RWPE2 (cell line): ENCODE measurements around the gene CPO.
"Not testable (repeated sequence)": the region's sequence is repeated elsewhere in the genome, so short reads cannot be mapped to it uniquely, and the experiment has no call there.

Experiments
- ATAC-seq: fragments of 200-7000 bp; cut with Tn5 transposase; 3 replicates; pipeline ENCODE4 v1.9.1; 2021; ENCODE audit warnings: low read depth
- DNase-seq: peaks from one replicate; pipeline ENCODE4 v3.0.0-alpha.2; 2020; ENCODE audit warnings: low spot score
- H3K27ac ChIP-seq: fragments of 450-650 bp; 2 replicates; pipeline ENCODE4 v1.5.1; 2017; ENCODE audit warnings: mild to moderate bottlenecking; ENCODE audit not compliant: poor library complexity, severe bottlenecking
- H3K27me3 ChIP-seq: fragments of 250-450 bp; sonication (Bioruptor Pico); 2 replicates; pipeline ENCODE4 v1.5.1; 2021; ENCODE audit warnings: mild to moderate bottlenecking, moderate library complexity; ENCODE audit not compliant: insufficient read depth, poor library complexity, severe bottlenecking
- H3K36me3 ChIP-seq: fragments of 250-450 bp; sonication (Bioruptor Pico); 2 replicates; pipeline ENCODE4 v1.5.1; 2020; ENCODE audit warnings: low read depth, mild to moderate bottlenecking, moderate library complexity
- H3K4me1 ChIP-seq: fragments of 250-450 bp; sonication (Bioruptor Pico); 2 replicates; pipeline ENCODE4 v1.5.1; 2021; ENCODE audit warnings: mild to moderate bottlenecking, moderate library complexity; ENCODE audit not compliant: insufficient read depth, poor library complexity, severe bottlenecking
- H3K4me3 ChIP-seq: fragments of 250-450 bp; sonication (Bioruptor Pico); 2 replicates; pipeline ENCODE4 v1.5.1; 2021; ENCODE audit warnings: mild to moderate bottlenecking, moderate library complexity; ENCODE audit not compliant: severe bottlenecking
- H3K9me3 ChIP-seq: fragments of 250-450 bp; sonication (Bioruptor Pico); 2 replicates; pipeline ENCODE4 v1.5.1; 2021; ENCODE audit warnings: mild to moderate bottlenecking, moderate library complexity; ENCODE audit not compliant: severe bottlenecking
- CTCF ChIP-seq: fragments of 450-650 bp; IDR thresholded peaks from one replicate; pipeline ENCODE4 v1.5.1; 2017; ENCODE audit warnings: mild to moderate bottlenecking, moderate library complexity; ENCODE audit not compliant: poor library complexity, severe bottlenecking

The CPO gene

GRCh38 chr2:206937555-206937954 is 1.8 kb upstream of the CPO start:
- Histone ChIP-seq H3K36me3 (no peaks in the 10 kb centered on the region), H3K4me1 (no peaks in the 10 kb centered on the region), H3K27me3 (no peaks in the 10 kb centered on the region), H3K27ac (no peak overlapping the region), H3K4me3 (no peak overlapping the region), H3K9me3 (no peaks in the 10 kb centered on the region)
- ATAC-seq (no peak), DNase-seq (no peak)
- no peak for TF ChIP-seq CTCF

DNA sequence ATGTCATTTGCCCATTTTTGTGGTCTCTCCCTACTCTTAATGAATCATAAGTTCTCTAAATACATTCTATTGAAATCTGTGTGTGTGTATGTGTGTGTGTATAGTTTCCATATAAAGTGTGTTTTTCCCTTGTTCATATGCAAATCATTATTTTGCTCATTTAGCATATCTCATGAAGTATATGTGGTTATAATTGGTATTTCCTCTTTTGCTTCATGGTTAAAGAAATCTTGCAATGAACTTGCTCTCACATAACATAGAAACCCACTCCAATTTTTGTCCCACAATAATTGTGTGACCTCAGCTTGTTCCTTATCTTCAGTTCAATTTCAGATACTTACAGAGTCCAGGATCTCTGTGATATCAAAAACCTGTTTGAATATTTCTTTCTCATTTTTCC is 1.2 kb downstream of the CPO start:
- TF ChIP-seq CTCF = no peak
- no peak for ATAC-seq
- no peaks in the 10 kb centered on the region; the same call in 1 of the 2 replicates for H3K36me3 ChIP-seq
- no peaks in the 10 kb centered on the region for H3K9me3 ChIP-seq
- H3K4me3 ChIP-seq = no peak overlapping the region
- no peaks in the 10 kb centered on the region for H3K4me1 ChIP-seq
- no peak overlapping the region for H3K27ac ChIP-seq
- DNase-seq = no peak
- no peaks in the 10 kb centered on the region for H3K27me3 ChIP-seq

DNA sequence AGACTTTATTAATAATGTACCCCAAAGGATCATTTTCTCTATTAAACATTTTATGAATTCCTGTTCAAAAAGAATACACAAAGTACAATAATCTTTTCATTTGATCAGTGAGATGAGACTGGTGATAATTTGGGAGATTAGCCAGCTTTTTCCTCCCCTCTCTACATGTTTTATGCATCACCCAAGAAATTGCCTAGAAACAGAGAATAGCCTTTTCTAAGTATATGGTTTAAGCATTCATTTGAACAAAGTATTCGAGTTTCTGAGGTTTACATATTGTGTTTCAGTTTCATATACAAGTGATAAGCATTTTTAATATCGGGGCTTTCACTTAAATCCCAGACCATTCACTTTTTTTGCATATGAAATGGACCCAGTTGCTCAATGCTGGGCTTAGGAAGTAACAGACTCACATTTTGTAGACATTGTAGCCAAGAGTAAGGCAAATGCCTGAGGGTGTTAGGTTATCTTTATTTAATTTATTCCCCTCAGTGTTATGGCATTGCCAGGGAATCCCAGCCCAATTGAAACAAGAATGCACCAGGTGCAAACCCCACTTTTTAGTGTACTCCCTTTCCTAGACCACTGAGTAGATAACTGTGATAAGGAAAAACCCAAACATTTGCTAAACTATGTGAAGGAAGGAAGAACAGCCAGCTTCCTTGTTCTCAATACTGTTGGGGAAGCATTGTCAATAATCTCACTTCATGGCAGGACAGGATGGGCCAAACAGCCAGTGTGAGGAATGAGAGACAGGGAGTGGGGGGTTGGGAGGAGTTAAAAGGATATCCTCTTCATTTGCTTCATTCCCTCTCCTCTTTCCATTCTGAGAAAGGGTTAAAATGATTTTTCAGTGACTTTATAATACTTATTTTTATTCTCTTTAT is 3.5 kb downstream of the CPO start:
- Histone ChIP-seq H3K9me3 (no peaks in the 10 kb centered on the region), H3K27ac (no peak overlapping the region)

GRCh38 chr2:206953404-206953803 is 14.1 kb downstream of the CPO start:
- not testable (repeated sequence) for H3K9me3 ChIP-seq, H3K4me1 ChIP-seq, ATAC-seq, H3K27me3 ChIP-seq, H3K4me3 ChIP-seq, H3K36me3 ChIP-seq, DNase-seq, H3K27ac ChIP-seq

More for the DNA sequence above, 3.5 kb downstream of the CPO start:
- ATAC-seq (no peak), DNase-seq (no peak)
- no peak for TF ChIP-seq CTCF
- H3K27me3 ChIP-seq = no peaks in the 10 kb centered on the region
- no peak overlapping the region for H3K4me3 ChIP-seq
- no peaks in the 10 kb centered on the region for H3K4me1 ChIP-seq
- H3K36me3 ChIP-seq = no peaks in the 10 kb centered on the region; the same call in 1 of the 2 replicates

GRCh38 chr2:206955253-206955652 is 15.9 kb downstream of the CPO start:
- H3K9me3 ChIP-seq = no peaks in the 10 kb centered on the region
- no peak overlapping the region for H3K4me3 ChIP-seq
- no peak for DNase-seq
- no peak for TF ChIP-seq CTCF
- ATAC-seq = no peak
- no peaks in the 10 kb centered on the region for H3K36me3 ChIP-seq
- H3K27ac ChIP-seq = no peak overlapping the region
- H3K4me1 ChIP-seq = no peaks in the 10 kb centered on the region
- H3K27me3 ChIP-seq = no peaks in the 10 kb centered on the region
